HepG2 (cell line): ENCODE measurements around the gene CFAP119. TPM values are rescaled to one million over a fixed set of nuclear protein-coding genes. Genes with fewer than 3 reads are reported as not detected.

Experiments
- ATAC-seq: fragments of 200-7000 bp; cut with Tn5 transposase; 3 replicates; pipeline ENCODE4 v1.9.1; 2020; ENCODE audit warnings: mild to moderate bottlenecking, moderate library complexity
- BruUV-seq: library from RNA; stranded (reverse); fragments of 400-500 nt; replicated peaks from 2 replicates; lab custom pipeline; 2021; lab: Mats Ljungman, UMichigan
- CTCF ChIA-PET: fragments of 300-600 bp; formaldehyde crosslinking; extraction: SDS; loops from one replicate; lab custom pipeline; 2021; ENCODE audit warnings: low total read pairs, inconsistent platforms, low intra/inter-chr PET ratio; lab: Yijun Ruan, JAX
- POLR2A ChIA-PET: fragments of 350-600 bp; sonication (Branson Sonifier 250); formaldehyde crosslinking; loops from one replicate; lab custom pipeline; 2020; ENCODE audit warnings: antibody characterized with exemption, inconsistent platforms; lab: Yijun Ruan, JAX
- DNase-seq: peaks from one replicate; pipeline ENCODE4 v3.0.0-alpha.2; 2015; ENCODE audit warnings: low spot score
- FAIRE-seq: peaks from 3 replicates; lab custom pipeline; 2011; peaks lifted over from hg19 to GRCh38; lab: Jason Lieb, UNC
- H2AFZ ChIP-seq: one replicate; pipeline ENCODE4 v1.6.1; 2011; ENCODE audit warnings: low read length, inconsistent platforms
- H3K27ac ChIP-seq: fragments of 300-600 bp; 3 replicates; pipeline ENCODE4 v1.8.0; 2011; ENCODE audit warnings: mixed run types, mild to moderate bottlenecking, mixed read lengths, low read length, inconsistent platforms; ENCODE audit not compliant: insufficient read depth; ENCODE audit errors: extremely low read length
- H3K27me3 ChIP-seq, 2 experiments: fragments of 200-600 bp in 1 of 2; 2 replicates in 1 of 2; 3 replicates in 1 of 2; pipeline versions ENCODE4 v1.6.0 to v1.8.0; 2011; ENCODE audit warnings: low read length in 2 of 2, mild to moderate bottlenecking in 2 of 2, moderate library complexity in 2 of 2, inconsistent platforms in 1 of 2; ENCODE audit not compliant: insufficient read depth in 2 of 2, control insufficient read depth in 1 of 2
- H3K36me3 ChIP-seq, 2 experiments: fragments of 200-600 bp in 1 of 2; replicated peaks in 1 of 2; 2 replicates in 1 of 2; 3 replicates in 1 of 2; pipeline versions ENCODE4 v1.5.1 to v1.8.0; 2011; ENCODE audit warnings: low read length in 2 of 2, inconsistent platforms in 1 of 2; ENCODE audit not compliant: insufficient read depth in 2 of 2, control insufficient read depth in 1 of 2
- H3K4me1 ChIP-seq: 2 replicates; pipeline ENCODE4 v1.5.1; 2012; ENCODE audit warnings: low read length, inconsistent platforms; ENCODE audit not compliant: insufficient read depth
- H3K4me2 ChIP-seq: 2 replicates; pipeline ENCODE4 v1.6.0; 2011; ENCODE audit warnings: low read depth, low read length, inconsistent platforms
- H3K4me3 ChIP-seq, 3 experiments: fragments of 200-600 bp in 1 of 3; sonication (generic), shearing (Covaris generic) in 1 of 3; replicated peaks in 1 of 3; 2 replicates each; pipeline ENCODE4 v1.5.1; 2011 to 2016; ENCODE audit warnings: low read length in 3 of 3, inconsistent platforms in 2 of 3, low read depth in 2 of 3, mild to moderate bottlenecking in 2 of 3, control low read depth in 1 of 3, mixed read lengths in 1 of 3; ENCODE audit not compliant: insufficient read depth in 1 of 3
- H3K79me2 ChIP-seq: one replicate; pipeline ENCODE4 v1.6.1; 2011; ENCODE audit warnings: low read length, inconsistent platforms; ENCODE audit not compliant: insufficient read depth
- H3K9ac ChIP-seq: 2 replicates; pipeline ENCODE4 v1.6.0; 2011; ENCODE audit warnings: mild to moderate bottlenecking, low read depth, low read length, inconsistent platforms; ENCODE audit not compliant: insufficient read depth
- H3K9me3 ChIP-seq: 2 replicates; pipeline ENCODE4 v1.5.1; 2012; ENCODE audit warnings: mild to moderate bottlenecking, low read length
- H4K20me1 ChIP-seq: 2 replicates; pipeline ENCODE4 v1.6.0; 2011; ENCODE audit warnings: inconsistent platforms, mild to moderate bottlenecking, low read length, moderate library complexity; ENCODE audit not compliant: insufficient read depth
- AGO2 ChIP-seq: fragments of 200-400 bp; formaldehyde crosslinking; optimal IDR thresholded peaks from 2 replicates; pipeline ENCODE3; 2017; ENCODE audit warnings: mild to moderate bottlenecking, low read depth, low read length, moderate library complexity
- FOSL2 ChIP-seq: sonication (generic); formaldehyde crosslinking; IDR thresholded peaks from 2 replicates; pipeline ENCODE4 v1.4.0; 2020; ENCODE audit warnings: missing genetic modification reagents
- ISX ChIP-seq: sonication (generic); formaldehyde crosslinking; conservative IDR thresholded peaks from 2 replicates; pipeline ENCODE4 v1.5.0; 2020; ENCODE audit warnings: missing genetic modification reagents
- POLR2A ChIP-seq, 2 experiments: IDR thresholded peaks; 2 replicates each; pipeline ENCODE4 v1.6.1; 2011; ENCODE audit warnings: low read depth in 2 of 2, low read length in 2 of 2, mild to moderate bottlenecking in 1 of 2, moderate library complexity in 1 of 2; ENCODE audit not compliant: insufficient read depth in 1 of 2
- RBM22 ChIP-seq: fragments of 200-400 bp; formaldehyde crosslinking; optimal IDR thresholded peaks from 2 replicates; pipeline ENCODE3; 2017; ENCODE audit warnings: mild to moderate bottlenecking, low read length, moderate library complexity
- SATB2 ChIP-seq: sonication (generic); formaldehyde crosslinking; IDR thresholded peaks from 2 replicates; pipeline ENCODE4 v1.5.0; 2020; ENCODE audit warnings: missing genetic modification reagents
- ZBTB1 ChIP-seq: sonication (generic); formaldehyde crosslinking; IDR thresholded peaks from 2 replicates; pipeline ENCODE4 v1.4.0; 2020; ENCODE audit warnings: missing genetic modification reagents, borderline replicate concordance
- ZNF7 ChIP-seq: IDR thresholded peaks from 2 replicates; pipeline ENCODE4 v1.6.1; 2016; ENCODE audit warnings: missing biosample characterization, missing genetic modification reagents
- ZNF841 ChIP-seq: sonication (generic); formaldehyde crosslinking; IDR thresholded peaks from 2 replicates; pipeline ENCODE4 v1.8.1; 2023; ENCODE audit warnings: missing genetic modification reagents, borderline replicate concordance
- WGBS: methylation state at CpG from one replicate; pipeline ENCODE4 v1.1.6; 2017; ENCODE audit warnings: low lambda C conversion rate; 5-methylcytosine and 5-hydroxymethylcytosine counted together
- in situ Hi-C: cut with HindIII; loops from 2 replicates; pipeline ENCODE4 v1.10.0; 2017; ENCODE audit warnings: low pct_unique_long_range_greater_than_20kb; ENCODE audit not compliant: extremely low pct_ligation_motif_present
- intact Hi-C: fragments of 100-400 bp; cut with micrococcal nuclease; formaldehyde crosslinking; loops from one replicate; pipeline ENCODE4 v1.10.0; 2022; ENCODE audit not compliant: unreplicated experiment
- polyA plus RNA-seq, 8 experiments: library from polyadenylated mRNA; depleted of rRNA in 3 of 8; stranded (reverse) in 7 of 8; unstranded in 1 of 8; fragments of >200 nt; fragmentation: Illumina TruSeq in 4 of 8; extraction: Trizol in 4 of 8; gene quantifications; 2 replicates each; pipeline versions ENCODE4 v1.2.1 to v1.2.3, GENCODE V29; 2011 to 2016; ENCODE audit warnings: low read depth in 4 of 8, missing spikeins in 1 of 8, mixed read lengths in 1 of 8; ENCODE audit not compliant: insufficient read depth in 1 of 8
- total RNA-seq, 5 experiments: library from RNA; depleted of rRNA; stranded (reverse); fragments of >200 nt; fragmentation: Illumina TruSeq; extraction: Trizol; gene quantifications; 2 replicates each; pipeline ENCODE4 v1.2.3, GENCODE V29; 2016; ENCODE audit warnings: low read depth in 1 of 5

CFAP119 gene
- total and polyA plus RNA-seq, 2 of the 13 experiments (the other 11 are each of a cell fraction or from before 2014, with no cell fraction given) = 6.4 TPM

- no peaks in the 10 kb centered on the region for H3K79me2 ChIP-seq
- POLR2A ChIA-PET = interaction anchor here (1.3 to 3.8 kb wide), 2 partner anchors 11 to 78 kb away, joined by 3 to 30 read pairs; partner anchors contain the start of gene PHKG2
Observed at GRCh38 chr16:30736995-30737793, 24.7 kb downstream of the CFAP119 start.

GRCh38 chr16:30731411-30731810 lies 30.5 kb downstream of the CFAP119 start:
- Histone ChIP-seq H3K27ac (no peak overlapping the region), H3K4me2 (no peak overlapping the region), H3K27me3 (no peaks in the 10 kb centered on the region), H3K4me3 (no peak overlapping the region), H3K4me1 (no peaks in the 10 kb centered on the region), H2AFZ (no peak overlapping the region), H3K79me2 (no peaks in the 10 kb centered on the region), H3K9ac (no peak overlapping the region), H4K20me1 (no peaks in the 10 kb centered on the region), H3K36me3 (peaks cover 50 to 74% of the 10 kb centered on the region in 2 experiments), H3K9me3 (no peaks in the 10 kb centered on the region)
- in situ Hi-C loops (no loop called here), intact Hi-C loops (no loop called here)
- ChIA-PET POLR2A (interaction anchor here (1.1 to 2.9 kb wide), 3 partner anchors 16 to 73 kb away, joined by 3 to 14 read pairs (median 3); partner anchors contain the start of genes FBRS and PHKG2), CTCF (no interaction called here)
- WGBS = 94% methylated on average over 3 of the region's 3 CpGs
- ATAC-seq = no peak
- DNase-seq = no peak
- no peak for FAIRE-seq
- TF ChIP-seq POLR2A (IDR thresholded peaks at IDR 0.05; ENCODE audit: insufficient read depth in 1 of 2, low read depth in 2 of 2, low read length in 2 of 2) = 0 out of 4 replicates have a peak, but pooled peaks of 1 of the 2 experiments have one; percentile 12
- 0 out of 2 replicates have a peak, but pooled peaks have one; percentile 18 for TF ChIP-seq FOSL2 (CRISPR knock-in tag)
- TF ChIP-seq ISX (CRISPR knock-in tag) = no peak
- TF ChIP-seq ZNF7 (CRISPR knock-in tag) = no peak
- peak; percentile 14 for TF ChIP-seq RBM22
- no peak for TF ChIP-seq SATB2 (CRISPR knock-in tag)
- TF ChIP-seq ZBTB1 (CRISPR knock-in tag) = no peak
- BruUV-seq = no TSS peak

More at GRCh38 chr16:30736995-30737793, 24.7 kb downstream of the CFAP119 start:
- Histone ChIP-seq H3K27me3 (no peaks in the 10 kb centered on the region), H3K36me3 (peaks cover 46 to 69% of the 10 kb centered on the region in 2 experiments), H3K9me3 (no peaks in the 10 kb centered on the region), H3K27ac (no peak overlapping the region)
- CTCF ChIA-PET = no interaction called here
- ATAC-seq (no peak), DNase-seq (no peak), FAIRE-seq (no peak)
- TF ChIP-seq AGO2 = peak; percentile 34
- no peak for TF ChIP-seq ZNF841 (CRISPR knock-in tag)
- TF ChIP-seq, all 625 proteins: peak for 1
- intact Hi-C loops = no loop called here
- no peaks in the 10 kb centered on the region for H4K20me1 ChIP-seq
- no peak overlapping the region for H3K4me2 ChIP-seq
- in situ Hi-C loops = no loop called here
- H2AFZ ChIP-seq = no peak overlapping the region
- BruUV-seq = no TSS peak
- peaks cover 16% of the 10 kb centered on the region; the same call in 1 of the 2 replicates for H3K4me1 ChIP-seq
- WGBS = 94% methylated on average over 17 of the region's 17 CpGs
- no peak overlapping the region for H3K9ac ChIP-seq
- H3K4me3 ChIP-seq = no peak overlapping the region
